Stimulated activated CD4-positive, alpha-beta T cell treated with anti-CD3 and anti-CD28 coated beads, Interleukin-1b, Interleukin-23, amount 100 ng/mL, for 1 hour (primary cell): Measurements from ENCODE around the gene RAMACL.
A peak's percentile ranks its signal among the peaks of the same experiment; 100 is the strongest.
"Not testable (repeated sequence)": the region's sequence is repeated elsewhere in the genome, so short reads cannot be mapped to it uniquely, and the experiment has no call there.

Source experiments
- DNase-seq, 2 donors: peaks; one replicate each; pipeline ENCODE4 v3.0.0-alpha.2; 2020; ENCODE audit warnings: low read depth in 2 of 2

Gene RAMACL

DNA sequence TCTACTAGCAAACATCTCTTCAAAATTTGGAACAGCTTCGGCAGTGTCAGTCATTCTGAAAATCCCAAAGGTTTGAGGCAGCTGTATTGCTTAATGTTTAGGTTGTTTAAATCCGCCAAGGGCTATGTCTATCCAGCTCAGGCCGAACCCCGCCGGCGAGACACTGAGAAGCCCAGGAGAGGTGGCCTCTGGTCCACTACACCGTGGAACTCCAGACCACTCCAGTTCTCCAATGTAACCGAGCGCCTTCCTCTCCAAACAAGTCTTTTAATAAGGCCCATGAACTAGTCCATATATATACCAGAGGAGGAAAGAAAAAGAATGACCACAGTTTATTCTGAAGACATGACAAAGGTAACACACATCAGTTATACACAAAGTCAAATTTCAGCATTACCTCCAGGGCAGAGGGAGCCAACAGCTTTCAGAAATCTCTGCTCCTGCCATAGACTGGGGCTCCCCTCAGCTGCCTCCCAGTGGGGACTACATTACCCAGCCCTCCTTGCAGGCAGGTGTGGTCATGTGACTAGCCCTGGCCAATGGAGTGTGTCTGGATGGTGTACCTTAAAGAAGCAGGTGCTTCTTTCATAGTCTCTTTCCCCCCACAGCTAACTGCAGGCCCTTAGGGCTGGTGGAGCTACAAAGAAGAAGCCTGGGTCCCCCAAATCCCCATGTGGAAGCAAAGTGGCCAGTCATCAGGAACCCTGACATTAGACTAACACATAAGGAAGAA, at the start of gene RAMACL:
RAMACL (minus strand) TSS at position 255 of the 733 bp plus-strand sequence; CDS start at position 54, 201 bp downstream.
- no peak for DNase-seq

- no peak for DNase-seq
Observed at GRCh38 chr6:166635013-166635970, 48.8 kb upstream of the RAMACL start.

DNA sequence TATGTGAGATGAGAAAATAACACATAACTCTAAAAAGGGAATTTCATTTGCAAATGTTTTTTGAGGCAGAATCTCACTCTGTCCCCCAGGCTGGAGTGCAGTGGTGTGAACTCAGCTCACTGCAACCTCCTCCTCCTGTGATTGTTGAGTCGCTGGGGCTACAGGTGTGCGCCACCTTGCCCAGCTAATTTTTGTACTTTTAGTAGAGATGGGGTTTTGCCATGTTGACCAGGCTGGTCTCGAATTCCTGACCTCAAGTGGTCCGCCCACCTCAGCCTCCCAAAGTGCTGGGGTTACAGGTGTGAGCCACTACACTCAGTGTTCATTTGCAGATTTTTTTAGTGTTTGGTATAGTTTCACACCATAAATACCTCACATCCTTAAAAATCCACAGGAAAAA, 48.1 kb upstream of the RAMACL start:
- not testable (repeated sequence) for DNase-seq

- DNase-seq: no peak
Observed at GRCh38 chr6:166633732-166634535, 47.5 kb upstream of the RAMACL start.

GRCh38 chr6:166632731-166633130, 46.3 kb upstream of the RAMACL start:
- DNase-seq: no peak

DNA sequence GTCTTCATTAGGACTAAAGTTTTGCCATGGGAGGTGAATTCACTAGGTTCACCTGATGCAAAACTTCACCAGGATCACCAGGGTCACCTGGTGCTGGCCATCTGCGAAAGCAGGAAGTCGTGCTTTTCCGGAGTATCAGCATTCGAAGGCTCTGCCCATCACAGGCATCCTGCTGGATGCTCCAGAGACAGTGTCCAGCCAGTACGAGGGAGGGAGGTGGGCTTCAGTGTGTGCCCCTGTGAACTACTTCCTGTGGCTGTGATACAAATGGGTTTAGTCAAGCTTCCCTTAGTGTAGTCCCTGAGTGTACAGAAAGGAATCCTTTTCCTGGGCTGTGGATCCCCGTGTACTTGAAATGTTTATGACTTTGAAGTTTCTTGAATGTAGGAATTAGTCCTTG, 44.0 kb upstream of the RAMACL start:
- DNase-seq: no peak

- DNase-seq: no peak
Observed at GRCh38 chr6:166629628-166630027, 43.1 kb upstream of the RAMACL start.

- no peak for DNase-seq
Observed at GRCh38 chr6:166627875-166628801, 41.7 kb upstream of the RAMACL start.

DNA sequence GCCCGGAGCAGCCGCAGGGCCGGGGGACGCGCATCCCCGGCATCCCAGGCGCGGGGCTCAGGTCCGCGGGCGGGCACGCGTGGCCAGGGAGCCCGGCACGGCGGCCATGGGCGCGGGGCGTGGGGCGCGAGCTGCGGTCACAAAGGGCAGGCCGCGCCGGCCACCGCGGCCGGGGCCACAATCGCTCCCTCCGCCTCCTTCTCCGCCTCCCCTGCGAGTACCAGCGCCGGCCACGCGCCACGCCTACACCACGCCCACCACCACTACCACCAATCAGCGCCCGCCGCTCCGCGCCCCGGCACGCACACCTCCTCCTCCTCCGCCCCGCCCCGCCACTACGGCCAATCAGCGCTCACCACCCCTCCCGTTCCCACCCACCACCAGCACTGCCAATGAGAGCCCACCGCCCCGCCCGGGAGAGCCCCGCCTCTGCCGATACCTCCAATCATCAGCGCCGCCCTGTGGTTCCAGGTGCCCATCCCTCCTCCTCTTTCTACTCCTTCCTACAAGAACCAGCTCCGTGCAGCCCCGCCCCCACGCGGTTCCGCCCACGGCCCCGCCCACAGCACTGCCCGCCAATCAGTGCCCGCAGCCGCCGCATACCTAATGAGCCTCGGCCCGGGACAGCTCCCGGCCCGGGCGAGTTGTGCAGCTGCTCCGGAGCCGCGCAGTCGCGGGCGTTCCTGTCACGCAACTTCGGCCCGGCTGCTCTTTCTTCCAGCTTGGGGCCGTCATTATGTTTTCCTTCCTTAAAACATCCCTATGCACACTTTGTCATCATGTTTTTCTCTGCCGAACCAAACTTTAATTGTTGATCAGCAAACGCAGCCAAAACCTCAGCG, 40.8 kb upstream of the RAMACL start, which contains the start of gene RPS6KA2:
RPS6KA2 (minus strand) TSS at position 219 of the 842 bp plus-strand sequence. CDS start 232 bp downstream, outside the sequence.
- DNase-seq: peak; percentile 99 to 100

DNA sequence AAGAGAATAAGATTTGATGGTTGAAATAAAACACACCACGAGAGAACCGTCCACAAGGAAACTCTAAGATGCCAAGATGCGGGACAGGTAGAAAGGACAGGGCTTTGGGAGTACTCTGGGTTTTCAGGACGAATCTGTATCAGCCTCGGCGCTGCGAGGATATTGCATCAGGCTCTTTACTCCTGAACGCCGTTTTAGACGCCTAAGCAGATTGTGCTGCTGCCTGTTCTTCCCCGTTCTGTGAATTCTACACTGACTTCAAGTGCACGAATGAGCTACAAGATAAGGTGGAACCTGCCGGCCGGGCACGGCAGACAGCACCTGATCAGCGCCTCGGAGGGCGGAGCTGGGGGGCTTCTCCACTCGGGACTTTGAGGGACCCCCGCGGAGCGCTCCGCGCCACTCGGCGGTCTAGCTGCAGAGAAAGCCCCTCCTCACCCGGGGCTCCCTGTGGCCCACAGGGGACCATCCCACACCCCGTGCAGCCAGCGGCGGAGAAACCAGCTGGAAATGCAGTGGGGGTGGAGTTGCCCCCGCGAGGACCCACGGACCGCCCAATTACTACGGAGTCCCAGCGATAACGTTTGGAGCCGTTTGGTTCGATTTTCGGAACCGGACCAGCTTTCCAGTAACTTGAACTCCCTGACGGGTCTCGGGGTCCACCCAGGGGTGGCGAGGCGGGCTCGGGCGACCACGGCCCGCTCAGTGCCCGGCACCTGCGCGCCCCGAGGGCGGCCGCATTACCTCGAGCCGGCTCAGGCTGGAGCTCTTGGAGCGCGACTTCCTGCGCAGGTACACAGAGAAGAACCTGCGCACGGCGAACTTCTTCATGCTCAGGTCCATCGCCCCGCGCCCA, 39.9 kb upstream of the RAMACL start:
- no peak for DNase-seq

DNA sequence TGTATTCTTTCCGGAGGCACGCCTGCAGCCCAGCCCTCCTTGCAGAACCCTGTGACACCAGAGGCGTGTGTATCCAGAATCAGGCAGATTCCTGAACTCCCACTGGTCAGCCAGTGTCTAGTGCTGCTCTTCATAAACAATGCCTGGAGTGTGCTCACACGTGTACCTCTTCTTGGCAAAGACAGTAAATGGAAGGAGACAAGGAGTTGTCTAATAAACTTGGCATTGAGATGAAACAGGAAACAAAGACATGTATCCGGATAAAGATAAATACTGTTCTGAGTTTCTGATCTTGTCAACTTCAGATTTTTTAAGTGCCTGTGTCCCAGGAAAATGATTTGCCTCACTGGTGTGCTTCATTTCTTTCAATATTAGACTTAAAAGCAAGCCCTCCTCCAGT, 38.9 kb upstream of the RAMACL start:
- DNase-seq: no peak

- no peak for DNase-seq
Observed at GRCh38 chr6:166624275-166624674, 37.8 kb upstream of the RAMACL start.

DNA sequence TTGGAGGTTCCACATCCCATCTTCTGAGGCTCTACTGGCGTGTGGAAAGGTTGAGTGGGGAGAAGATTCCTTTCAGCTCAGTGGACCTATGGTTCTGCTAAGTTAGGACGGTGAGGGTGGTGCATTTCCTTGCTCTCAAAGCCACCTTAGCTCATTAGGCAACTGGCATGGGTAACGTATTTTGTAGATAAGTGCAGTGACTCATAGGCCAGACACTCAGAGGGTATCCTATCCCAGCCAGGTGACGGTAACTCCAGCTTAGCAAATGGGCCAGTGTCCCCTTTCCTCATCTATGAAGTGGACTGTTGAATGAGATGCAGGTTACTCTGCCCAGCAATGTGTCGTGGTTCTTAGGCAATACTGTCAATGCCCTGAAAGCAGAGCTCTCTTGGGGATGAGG, 36.8 kb upstream of the RAMACL start:
- no peak for DNase-seq

GRCh38 chr6:166621114-166621540, 34.6 kb upstream of the RAMACL start:
- DNase-seq: no peak

GRCh38 chr6:166620478-166621113, 34.1 kb upstream of the RAMACL start:
- DNase-seq: no peak

GRCh38 chr6:166619912-166620311, 33.4 kb upstream of the RAMACL start:
- no peak for DNase-seq

DNA sequence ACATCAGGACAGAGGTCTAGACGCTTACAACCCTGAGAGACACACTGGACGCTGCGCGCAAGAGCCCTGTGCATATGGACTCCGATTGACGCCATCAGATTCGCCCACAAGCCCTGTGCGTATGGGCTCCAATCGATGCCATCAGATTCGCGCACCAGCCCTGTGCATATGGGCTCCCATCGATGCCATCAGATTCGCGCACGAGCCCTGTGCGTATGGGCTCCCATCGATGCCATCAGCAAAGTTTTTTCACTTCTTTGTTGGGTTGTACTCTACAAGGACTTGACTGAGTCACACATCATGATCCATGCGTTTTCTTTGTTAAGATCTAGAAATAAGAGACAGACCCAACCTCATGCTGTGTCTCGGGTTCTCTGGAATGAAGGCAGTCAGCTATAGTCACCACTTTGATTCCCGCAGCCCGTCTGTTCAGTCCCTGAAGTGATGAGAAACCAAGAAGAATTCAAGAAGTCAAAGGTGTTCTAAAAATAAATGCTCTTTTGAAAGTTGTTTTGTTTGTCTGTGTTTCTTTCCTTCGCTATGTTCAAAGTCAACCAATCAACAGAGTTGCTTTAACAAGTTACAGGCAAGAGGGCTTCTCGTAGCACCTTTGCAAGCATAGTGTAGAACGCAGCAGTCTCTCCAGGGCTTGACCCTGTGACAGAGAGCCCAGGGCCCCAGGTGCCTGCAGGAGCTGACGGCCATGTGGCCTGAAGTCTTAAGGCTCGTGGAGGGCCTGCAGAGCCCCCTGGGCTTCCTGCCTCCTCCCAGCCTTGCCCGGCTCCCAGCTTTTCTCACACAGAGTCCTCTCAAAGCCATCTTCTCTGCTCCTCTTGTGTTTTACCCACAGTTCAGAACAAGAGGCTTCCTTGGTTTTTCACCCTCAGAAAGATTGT, 32.6 kb upstream of the RAMACL start:
- DNase-seq: no peak
